Activated CD4-positive, alpha-beta T cell treated with anti-CD3 and anti-CD28 coated beads, Interleukin-2, amount 10 ng/mL, durations not matched to agents 24 days and 14 days (primary cell): ENCODE results near the gene CCDC154. TPM values are rescaled to one million over a fixed set of nuclear protein-coding genes. Genes with fewer than 3 reads are reported as not detected.
"Not testable (repeated sequence)": the region's sequence is repeated elsewhere in the genome, so short reads cannot be mapped to it uniquely, and the experiment has no call there.

Experiments
- DNase-seq: peaks from one replicate; pipeline ENCODE4 v3.0.0; 2022
- H3K27ac Mint-ChIP-seq: one replicate; pipeline ENCODE4 v1.8.0; 2022; ENCODE audit warnings: mild to moderate bottlenecking, mixed read lengths
- H3K27me3 Mint-ChIP-seq: one replicate; pipeline ENCODE4 v1.8.0; 2022; ENCODE audit warnings: mixed read lengths
- H3K36me3 Mint-ChIP-seq: one replicate; pipeline ENCODE4 v1.8.0; 2022; ENCODE audit warnings: low read depth, mild to moderate bottlenecking, mixed read lengths
- H3K4me1 Mint-ChIP-seq: one replicate; pipeline ENCODE4 v1.8.0; 2021; ENCODE audit warnings: mixed read lengths
- H3K4me3 Mint-ChIP-seq: one replicate; pipeline ENCODE4 v1.8.0; 2022; ENCODE audit warnings: mild to moderate bottlenecking, moderate library complexity, mixed read lengths
- H3K9me3 Mint-ChIP-seq: one replicate; pipeline ENCODE4 v1.8.0; 2021; ENCODE audit warnings: mixed read lengths
- intact Hi-C: fragments of 100-400 bp; cut with micrococcal nuclease; formaldehyde crosslinking; loops from one replicate; pipeline ENCODE4 v1.15.1; 2023
- total RNA-seq: library from RNA; stranded (reverse); gene quantifications from 2 replicates; pipeline ENCODE4 v1.2.3, GENCODE V29; 2022

CCDC154 gene
- total RNA-seq, 1 donor from 2014 or later, result 2.3 TPM

DNA sequence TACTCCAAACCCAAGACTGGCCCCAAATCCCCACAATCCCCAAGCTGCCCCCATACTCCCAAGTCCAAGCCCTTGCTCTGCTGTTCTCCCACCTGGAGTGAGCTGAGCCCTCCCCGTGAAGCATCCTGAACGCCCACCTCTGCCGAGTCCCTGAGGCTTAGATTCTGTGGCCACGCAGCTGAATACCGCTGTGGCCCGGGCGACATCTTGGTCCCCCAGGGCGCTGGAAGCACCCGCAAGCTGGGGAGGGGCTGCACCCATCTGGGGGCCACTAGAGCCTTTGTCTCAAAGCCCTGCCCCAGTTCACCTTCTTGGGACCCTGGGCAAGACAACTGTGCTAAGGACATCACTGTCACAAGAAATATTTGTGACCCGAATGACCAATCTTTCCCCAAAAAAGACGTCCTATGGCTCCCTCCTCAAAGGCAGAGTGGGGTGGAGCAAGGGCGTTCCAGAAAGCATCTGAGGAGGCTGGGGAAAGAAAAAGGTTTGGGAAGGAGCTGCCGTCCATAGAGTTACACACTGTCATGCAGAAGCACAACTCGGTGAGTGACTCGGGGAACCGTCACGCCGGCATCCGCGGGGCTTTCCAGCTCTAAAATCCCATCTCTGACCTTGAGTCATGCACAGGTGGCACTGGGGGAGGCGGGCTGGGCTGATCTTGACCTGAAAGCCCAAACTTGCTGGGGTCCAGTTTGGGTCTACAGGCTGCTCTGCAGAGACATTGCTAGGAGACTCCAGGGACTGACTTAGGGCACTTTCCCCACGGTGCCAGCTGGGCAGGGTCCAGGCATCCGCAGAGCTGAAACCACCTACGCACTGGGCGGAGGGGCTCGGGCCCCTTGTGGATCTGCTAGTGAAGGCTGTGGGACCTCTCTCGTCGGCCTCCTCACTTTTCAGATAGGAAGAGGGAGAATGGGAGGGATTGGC is 37.8 kb upstream of the CCDC154 start:
- Mint-ChIP-seq H3K4me3 (no peak overlapping the region), H3K36me3 (no peaks in the 10 kb centered on the region), H3K9me3 (no peaks in the 10 kb centered on the region), H3K27me3 (peaks cover 3% of the 10 kb centered on the region), H3K4me1 (no peaks in the 10 kb centered on the region), H3K27ac (no peak overlapping the region)
- DNase-seq, result no peak
- intact Hi-C loops, result no loop called here

DNA sequence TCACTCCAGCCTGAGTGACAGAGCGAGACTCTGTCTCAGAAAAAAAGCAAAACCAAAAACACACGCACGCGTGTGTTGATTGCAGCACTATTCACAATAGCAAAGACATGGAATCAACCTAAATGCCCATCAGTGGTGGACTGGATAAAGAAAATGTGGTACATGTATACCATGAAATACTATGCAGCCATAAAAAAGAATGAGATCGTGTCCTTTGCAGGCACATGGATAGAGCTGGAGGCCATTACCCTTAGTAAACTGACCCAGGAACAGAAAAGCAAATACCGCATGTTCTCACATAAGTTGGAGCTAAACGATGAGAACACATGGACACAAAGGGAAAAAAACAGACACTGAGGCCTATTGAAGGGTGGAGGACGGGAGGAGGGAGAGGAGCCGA is 34.6 kb upstream of the CCDC154 start:
- H3K27me3 Mint-ChIP-seq, H3K9me3 Mint-ChIP-seq, DNase-seq, H3K4me3 Mint-ChIP-seq, intact Hi-C loops, H3K36me3 Mint-ChIP-seq, H3K27ac Mint-ChIP-seq, H3K4me1 Mint-ChIP-seq: not testable (repeated sequence)

DNA sequence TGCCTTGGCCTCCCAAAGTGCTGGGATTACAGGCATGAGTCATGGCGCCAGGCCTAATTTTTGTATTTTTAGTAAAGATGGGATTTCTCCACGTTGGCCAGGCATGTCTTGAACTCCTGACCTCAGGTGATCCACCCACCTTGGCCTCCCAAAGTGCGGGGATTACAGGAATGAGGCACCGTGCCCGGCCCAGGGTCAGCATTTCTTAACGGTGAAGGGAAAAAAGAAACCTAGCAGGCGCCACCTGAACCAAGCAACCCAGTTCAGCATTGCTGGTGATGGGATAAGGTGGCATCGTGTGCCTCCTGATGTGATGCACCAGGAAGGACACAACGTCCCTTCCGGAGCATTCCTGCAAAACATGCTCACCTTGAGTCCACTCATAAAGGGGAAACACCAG is 32.7 kb upstream of the CCDC154 start:
- Mint-ChIP-seq H3K36me3 (peaks cover 3% of the 10 kb centered on the region), H3K4me3 (no peak overlapping the region), H3K27me3 (no peaks in the 10 kb centered on the region), H3K4me1 (peaks cover 7% of the 10 kb centered on the region), H3K27ac (no peak overlapping the region), H3K9me3 (no peaks in the 10 kb centered on the region)
- no peak for DNase-seq
- intact Hi-C loops, result no loop called here

DNA sequence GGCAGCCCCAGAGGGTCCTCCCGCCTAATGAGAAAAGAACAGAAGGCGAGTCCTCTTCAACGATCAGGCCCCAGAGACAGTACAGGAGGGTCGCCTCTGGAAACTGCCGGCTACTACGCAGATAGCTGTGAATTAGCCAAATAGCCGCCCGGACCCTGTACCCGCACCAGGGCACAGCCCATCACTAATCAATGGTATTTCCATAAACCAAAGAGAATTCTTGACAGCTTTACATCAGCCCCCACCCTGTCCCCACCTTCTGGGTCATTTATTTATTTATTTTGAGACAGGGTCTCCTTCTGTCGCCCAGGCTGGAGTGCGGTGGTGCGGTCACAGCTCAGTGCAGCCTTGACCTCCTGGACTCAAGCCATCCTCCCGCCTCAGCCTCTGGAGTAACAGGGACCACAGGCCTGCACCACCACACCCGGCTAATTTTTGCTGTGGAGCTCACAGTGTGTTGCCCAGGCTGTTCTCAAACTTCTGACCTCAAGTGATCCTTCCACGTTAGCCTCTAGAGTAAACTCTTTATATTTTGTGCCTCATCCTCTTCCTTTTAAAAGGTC is 31.3 kb upstream of the CCDC154 start:
- Mint-ChIP-seq H3K4me1 (peaks cover 9% of the 10 kb centered on the region), H3K27ac (peak overlapping the region; percentile 87), H3K4me3 (peak overlapping the region; percentile 89), H3K36me3 (peaks cover 3% of the 10 kb centered on the region), H3K27me3 (no peaks in the 10 kb centered on the region), H3K9me3 (no peaks in the 10 kb centered on the region)
- DNase-seq, result no peak
- intact Hi-C loops, result loop anchor here (1.0 to 2.0 kb wide), 3 partner anchors 18 to 296 kb away; partner anchors contain the start of genes NME3, TELO2 and UQCC4

DNA sequence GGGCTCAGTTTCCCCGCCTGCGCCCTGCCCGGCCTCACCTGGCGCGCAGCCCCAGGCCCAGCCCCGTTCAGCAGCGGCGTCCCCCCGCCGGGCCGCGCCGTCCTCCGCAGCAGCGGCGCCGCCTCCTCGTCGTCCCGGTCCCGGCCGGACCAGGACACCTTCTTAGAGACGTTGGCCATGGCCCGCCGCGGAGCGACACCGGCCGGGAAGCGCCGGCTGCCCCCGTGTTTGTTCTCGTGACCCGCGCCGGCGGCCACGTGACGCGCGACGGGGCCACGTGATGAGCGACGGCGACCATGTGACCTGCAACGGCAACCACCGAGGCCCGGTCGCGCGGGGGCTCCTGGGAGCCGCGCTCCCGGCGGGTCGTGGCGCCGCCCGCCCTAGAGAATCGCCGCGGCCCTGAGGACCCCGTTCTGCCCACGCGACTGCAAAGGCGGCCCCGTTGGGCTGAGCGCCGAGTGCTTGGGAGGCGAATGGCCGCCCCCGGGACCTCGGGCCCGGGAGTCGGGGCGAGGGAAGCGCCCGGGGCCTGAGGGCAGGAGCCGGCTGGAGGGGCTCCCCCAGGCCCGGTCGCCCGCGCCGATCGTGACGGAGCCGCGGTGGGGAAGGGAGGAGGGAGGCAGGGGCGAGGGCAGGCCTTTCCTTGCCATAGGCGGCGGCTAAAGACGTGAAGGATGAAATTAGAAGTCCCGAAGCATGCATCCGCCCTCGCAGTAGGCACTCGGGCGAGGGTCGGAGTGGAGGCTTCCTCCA is 30.6 kb upstream of the CCDC154 start, which contains the start of gene CLCN7:
Gene CLCN7 (minus strand): TSS at position 233 of the 756 bp plus-strand sequence. CDS start 54 bp downstream, at position 179.
- Mint-ChIP-seq H3K4me3 (peak within 1 kb of the TSS; percentile 89), H3K36me3 (peaks cover 3% of the 10 kb centered on the region), H3K27ac (peak within 1 kb of the TSS; percentile 87), H3K27me3 (no peaks in the 10 kb centered on the region), H3K9me3 (no peaks in the 10 kb centered on the region), H3K4me1 (peaks cover 9% of the 10 kb centered on the region)
- peak; percentile 97 for DNase-seq
- intact Hi-C loops, result loop anchor here (1.0 to 2.0 kb wide), 3 partner anchors 18 to 296 kb away; partner anchors contain the start of genes NME3, TELO2 and UQCC4

DNA sequence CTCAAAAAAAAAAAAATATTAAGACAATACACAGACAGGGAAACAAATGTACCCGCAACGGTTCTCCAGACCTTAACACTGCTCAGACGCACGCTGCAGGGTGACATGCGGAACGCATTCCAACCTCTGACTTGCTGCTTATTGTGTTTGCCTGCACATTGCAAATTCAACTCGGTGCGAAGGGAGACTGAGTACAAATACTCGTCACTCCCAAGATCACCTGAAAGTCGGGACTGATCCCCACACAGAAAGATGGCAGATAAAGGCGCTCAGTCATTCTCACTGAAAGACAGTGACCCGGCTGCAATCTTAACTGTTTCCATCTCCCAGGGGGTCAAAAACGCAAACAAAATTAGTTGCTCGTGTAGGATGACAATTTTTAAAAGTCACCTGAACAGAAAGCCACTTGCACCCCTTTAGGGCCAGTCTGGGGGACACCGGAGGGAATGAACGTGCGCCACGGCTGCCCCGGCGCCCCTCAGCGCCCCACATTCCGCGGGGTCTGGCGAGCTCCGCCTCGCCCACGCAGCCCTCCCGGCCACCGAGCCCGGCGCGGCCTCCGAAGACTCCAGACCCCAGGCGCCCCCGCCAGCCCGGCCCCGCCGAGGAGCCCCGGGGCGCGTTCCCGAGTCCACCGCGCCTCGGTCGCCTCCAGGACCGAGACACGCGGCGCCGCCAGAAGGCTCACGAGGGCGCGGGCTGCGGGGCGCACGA is 29.9 kb upstream of the CCDC154 start:
- intact Hi-C loops, result loop anchor here (2.0 kb wide), 1 partner anchor 53 kb away; the partner anchor contains the start of gene UQCC4
- Mint-ChIP-seq H3K9me3 (no peaks in the 10 kb centered on the region), H3K27me3 (no peaks in the 10 kb centered on the region), H3K4me3 (peak overlapping the region; percentile 89), H3K27ac (peak overlapping the region; percentile 41), H3K36me3 (peaks cover 3% of the 10 kb centered on the region), H3K4me1 (peaks cover 9% of the 10 kb centered on the region)
- no peak for DNase-seq

- Mint-ChIP-seq H3K27me3 (no peaks in the 10 kb centered on the region), H3K9me3 (no peaks in the 10 kb centered on the region), H3K27ac (peak overlapping the region; percentile 4), H3K4me3 (peak overlapping the region; percentile 70), H3K36me3 (peaks cover 3% of the 10 kb centered on the region), H3K4me1 (peaks cover 9% of the 10 kb centered on the region)
- intact Hi-C loops, result no loop called here
- no peak for DNase-seq
Observed at GRCh38 chr16:1472974-1473373, 28.6 kb upstream of the CCDC154 start.

GRCh38 chr16:1471569-1472194 is 27.3 kb upstream of the CCDC154 start:
- Mint-ChIP-seq H3K36me3 (peaks cover 3% of the 10 kb centered on the region), H3K4me1 (peaks cover 9% of the 10 kb centered on the region), H3K27ac (no peak overlapping the region), H3K27me3 (no peaks in the 10 kb centered on the region), H3K9me3 (no peaks in the 10 kb centered on the region), H3K4me3 (no peak overlapping the region)
- no peak for DNase-seq
- intact Hi-C loops, result no loop called here

DNA sequence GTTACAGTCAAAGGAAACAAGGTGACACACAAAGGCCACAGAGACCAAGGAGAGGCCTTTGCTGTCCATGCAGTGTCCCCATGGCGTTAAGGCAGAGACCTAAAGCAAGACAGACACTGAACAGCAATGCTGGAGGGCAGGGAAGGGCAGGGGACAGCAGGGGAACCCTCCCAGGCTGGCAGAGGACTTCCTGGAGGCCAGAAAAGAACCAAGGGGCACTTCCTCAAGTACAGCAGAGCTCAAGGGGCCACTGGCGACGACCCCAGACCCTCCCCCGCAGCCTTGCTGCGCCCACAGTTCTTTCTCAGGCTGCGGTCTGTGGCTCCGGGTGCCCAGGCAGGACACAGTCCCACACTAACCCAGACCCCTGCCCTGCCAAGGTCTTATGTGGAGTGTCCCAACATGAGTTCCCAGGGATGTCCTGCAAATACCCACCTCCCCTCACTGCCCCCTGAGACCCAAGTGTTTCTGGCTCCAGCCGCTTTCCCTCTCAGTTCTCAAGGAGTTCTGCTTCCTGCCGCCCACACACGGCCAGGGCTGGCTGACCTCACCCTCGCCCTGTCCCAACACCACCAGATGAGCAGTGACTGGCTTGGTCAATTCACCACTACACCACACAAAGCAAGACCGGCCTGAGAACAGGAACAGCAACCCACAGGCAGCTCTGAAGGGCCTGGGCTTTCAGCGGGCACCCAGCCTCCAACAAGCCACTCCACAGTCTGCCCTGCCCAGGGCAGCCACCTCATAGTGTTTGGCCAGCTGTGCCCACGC is 26.3 kb upstream of the CCDC154 start:
- Mint-ChIP-seq H3K36me3 (peaks cover 1% of the 10 kb centered on the region), H3K9me3 (no peaks in the 10 kb centered on the region), H3K4me3 (no peak overlapping the region), H3K27ac (no peak overlapping the region), H3K27me3 (no peaks in the 10 kb centered on the region), H3K4me1 (peaks cover 9% of the 10 kb centered on the region)
- intact Hi-C loops, result no loop called here
- DNase-seq, result no peak

GRCh38 chr16:1469693-1470201 is 25.4 kb upstream of the CCDC154 start:
- no peaks in the 10 kb centered on the region for H3K27me3 Mint-ChIP-seq
- H3K27ac Mint-ChIP-seq, result no peak overlapping the region
- no peak overlapping the region for H3K4me3 Mint-ChIP-seq
- no peaks in the 10 kb centered on the region for H3K36me3 Mint-ChIP-seq
- DNase-seq, result no peak
- intact Hi-C loops, result no loop called here
- H3K9me3 Mint-ChIP-seq, result no peaks in the 10 kb centered on the region
- H3K4me1 Mint-ChIP-seq, result peaks cover 9% of the 10 kb centered on the region

DNA sequence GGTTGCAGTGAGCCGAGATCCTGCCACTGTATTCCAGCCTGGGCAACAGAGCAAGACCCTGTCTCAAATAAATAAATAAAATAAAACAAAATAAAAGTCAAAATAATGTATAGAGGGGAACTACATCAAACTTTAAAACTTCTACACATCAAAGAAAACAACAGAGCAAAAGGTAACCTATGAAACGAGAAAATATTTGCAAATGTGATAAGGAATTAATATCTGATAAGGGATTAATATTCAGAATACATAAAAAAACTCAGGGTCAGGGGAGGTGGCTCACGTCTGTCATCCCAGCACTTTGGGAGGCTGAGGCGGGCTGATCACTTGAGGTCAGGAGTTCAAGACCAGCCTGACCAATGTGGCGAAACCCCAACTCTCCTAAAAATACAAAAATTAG is 24.8 kb upstream of the CCDC154 start:
- H3K4me3 Mint-ChIP-seq, H3K27me3 Mint-ChIP-seq, H3K27ac Mint-ChIP-seq, H3K4me1 Mint-ChIP-seq, DNase-seq, intact Hi-C loops, H3K9me3 Mint-ChIP-seq, H3K36me3 Mint-ChIP-seq: not testable (repeated sequence)

- H3K36me3 Mint-ChIP-seq, result no peaks in the 10 kb centered on the region
Observed at GRCh38 chr16:1468426-1468810, 24.1 kb upstream of the CCDC154 start.

More at GRCh38 chr16:1468426-1468810, 24.1 kb upstream of the CCDC154 start:
- Mint-ChIP-seq H3K9me3 (no peaks in the 10 kb centered on the region), H3K27me3 (no peaks in the 10 kb centered on the region), H3K4me3 (no peak overlapping the region), H3K4me1 (peaks cover 7% of the 10 kb centered on the region), H3K27ac (no peak overlapping the region)
- intact Hi-C loops, result no loop called here
- DNase-seq, result no peak
